Ascending aorta (tissue), 2 donors: ENCODE results near the gene ACSF3. TPM values are rescaled to one million over a fixed set of nuclear protein-coding genes. Genes with fewer than 3 reads are reported as not detected.
"Not testable (repeated sequence)": the region's sequence is repeated elsewhere in the genome, so short reads cannot be mapped to it uniquely, and the experiment has no call there.

Source experiments
- DNase-seq, 2 donors: peaks; one replicate each; pipeline ENCODE4 v3.0.0-alpha.2; 2019; ENCODE audit warnings: low spot score in 2 of 2
- H3K27ac ChIP-seq, 2 donors: fragments of 200-600 bp; sonication (generic); one replicate each; pipeline ENCODE4 v1.5.1; 2016 to 2017; ENCODE audit warnings: mild to moderate bottlenecking in 1 of 2
- H3K27me3 ChIP-seq: fragments of 200-600 bp; sonication (generic); one replicate; pipeline ENCODE4 v1.5.1; 2017
- H3K36me3 ChIP-seq, 2 donors: fragments of 200-600 bp; sonication (generic); one replicate each; pipeline ENCODE4 v1.5.1; 2016
- H3K4me1 ChIP-seq, 2 donors: fragments of 200-600 bp; sonication (generic); one replicate each; pipeline ENCODE4 v1.5.1; 2016 to 2017; ENCODE audit warnings: mild to moderate bottlenecking in 1 of 2
- H3K4me3 ChIP-seq, 2 donors: fragments of 200-600 bp; sonication (generic); one replicate each; pipeline ENCODE4 v1.5.1; 2016 to 2017; ENCODE audit warnings: mild to moderate bottlenecking in 1 of 2
- H3K9me3 ChIP-seq, 2 donors: fragments of 200-600 bp; sonication (generic); one replicate each; pipeline ENCODE4 v1.5.1; 2016
- CTCF ChIP-seq, 3 experiments: fragments of 200-600 bp in 2 of 3; fragments of 450-650 bp in 1 of 3; sonication (generic) in 2 of 3; IDR thresholded peaks; one replicate each; pipeline ENCODE4 v1.5.1; 2016 to 2019; ENCODE audit warnings: antibody characterized with exemption in 3 of 3, mild to moderate bottlenecking in 1 of 3, moderate library complexity in 1 of 3
- intact Hi-C: fragments of 100-400 bp; cut with DNase I; formaldehyde crosslinking; loops from one replicate; pipeline ENCODE4 v1.15.1; 2023
- total RNA-seq: library from RNA; depleted of rRNA; stranded (reverse); fragments of >200 nt; gene quantifications from one replicate; pipeline ENCODE4 v1.1.0, GENCODE V29; 2016

Gene ACSF3
- total RNA-seq, 1 donor from 2014 or later = 5.2 TPM

GRCh38 chr16:89069920-89070319 is 23.7 kb upstream of the ACSF3 start:
- TF ChIP-seq CTCF (IDR thresholded peaks at IDR 0.05) = no peak
- intact Hi-C loops = no loop called here
- Histone ChIP-seq H3K4me3 (no peak overlapping the region), H3K27ac (no peak overlapping the region), H3K4me1 (no peaks in the 10 kb centered on the region), H3K27me3 (no peaks in the 10 kb centered on the region), H3K9me3 (no peaks in the 10 kb centered on the region), H3K36me3 (no peaks in the 10 kb centered on the region)
- DNase-seq = no peak

GRCh38 chr16:89070590-89070989 is 23.1 kb upstream of the ACSF3 start:
- intact Hi-C loops = no loop called here
- TF ChIP-seq CTCF (IDR thresholded peaks at IDR 0.05) = no peak
- no peak overlapping the region for H3K4me3 ChIP-seq
- H3K9me3 ChIP-seq = no peaks in the 10 kb centered on the region
- H3K27me3 ChIP-seq = no peaks in the 10 kb centered on the region
- DNase-seq = no peak
- no peaks in the 10 kb centered on the region for H3K36me3 ChIP-seq
- H3K27ac ChIP-seq = no peak overlapping the region
- no peaks in the 10 kb centered on the region for H3K4me1 ChIP-seq

- H3K36me3 ChIP-seq = no peaks in the 10 kb centered on the region
- H3K4me3 ChIP-seq = no peak overlapping the region
- no peaks in the 10 kb centered on the region for H3K9me3 ChIP-seq
- DNase-seq = no peak
- H3K27ac ChIP-seq = no peak overlapping the region
- H3K27me3 ChIP-seq = no peaks in the 10 kb centered on the region
- no peak for TF ChIP-seq CTCF (IDR thresholded peaks at IDR 0.05)
- no peaks in the 10 kb centered on the region for H3K4me1 ChIP-seq
- intact Hi-C loops = no loop called here
These were observed 21.7 kb upstream of the ACSF3 start for GRCh38 chr16:89071686-89072547.

- no peaks in the 10 kb centered on the region for H3K4me1 ChIP-seq
- intact Hi-C loops = no loop called here
- H3K36me3 ChIP-seq = no peaks in the 10 kb centered on the region
- no peaks in the 10 kb centered on the region for H3K27me3 ChIP-seq
- H3K27ac ChIP-seq = no peak overlapping the region
- no peak overlapping the region for H3K4me3 ChIP-seq
- DNase-seq = no peak
- TF ChIP-seq CTCF (IDR thresholded peaks at IDR 0.05) = no peak
- H3K9me3 ChIP-seq = no peaks in the 10 kb centered on the region
These were observed 21.0 kb upstream of the ACSF3 start for GRCh38 chr16:89072548-89073130.

- intact Hi-C loops = no loop called here
- DNase-seq = no peak
- no peaks in the 10 kb centered on the region for H3K4me1 ChIP-seq
These were observed 20.1 kb upstream of the ACSF3 start for GRCh38 chr16:89073346-89074071.

GRCh38 chr16:89074072-89074674 is 19.5 kb upstream of the ACSF3 start:
- H3K27ac ChIP-seq, DNase-seq, H3K4me1 ChIP-seq, H3K9me3 ChIP-seq, H3K36me3 ChIP-seq, H3K4me3 ChIP-seq, H3K27me3 ChIP-seq, intact Hi-C loops: not testable (repeated sequence)

More at GRCh38 chr16:89073346-89074071, 20.1 kb upstream of the ACSF3 start:
- no peak for TF ChIP-seq CTCF (IDR thresholded peaks at IDR 0.05)
- no peak overlapping the region for H3K27ac ChIP-seq
- no peaks in the 10 kb centered on the region for H3K9me3 ChIP-seq
- H3K4me3 ChIP-seq = no peak overlapping the region
- H3K27me3 ChIP-seq = no peaks in the 10 kb centered on the region
- H3K36me3 ChIP-seq = no peaks in the 10 kb centered on the region
